Right lobe of liver (tissue), 6 donors: ENCODE results near the gene LEKR1. TPM values are rescaled to one million over a fixed set of nuclear protein-coding genes. Genes with fewer than 3 reads are reported as not detected.
"Not testable (repeated sequence)": the region's sequence is repeated elsewhere in the genome, so short reads cannot be mapped to it uniquely, and the experiment has no call there.

Source experiments
- ATAC-seq, 4 donors: fragments of 200-7000 bp; cut with Tn5 transposase; one replicate each; pipeline ENCODE4 v1.9.1; 2020; ENCODE audit warnings: mild to moderate bottlenecking in 4 of 4, moderate library complexity in 4 of 4
- DNase-seq, 3 donors: peaks; one replicate each; pipeline ENCODE4 v3.0.0-alpha.2; 2020
- H3K27ac ChIP-seq, 3 donors: fragments of 200-600 bp; one replicate each; pipeline ENCODE4 v1.8.0; 2022
- H3K27me3 ChIP-seq, 2 donors: fragments of 200-600 bp; one replicate each; pipeline ENCODE4 v1.8.0; 2022
- H3K36me3 ChIP-seq, 4 donors: fragments of 200-600 bp; sonication (generic) in 1 of 4; one replicate each; pipeline versions ENCODE4 v1.5.1 to v1.8.0; 2017 to 2022; ENCODE audit warnings: control low read depth in 1 of 4
- H3K4me1 ChIP-seq, 4 donors: fragments of 200-600 bp; sonication (generic) in 1 of 4; one replicate each; pipeline versions ENCODE4 v1.5.1 to v1.8.0; 2017 to 2022; ENCODE audit warnings: control low read depth in 1 of 4
- H3K4me3 ChIP-seq, 3 donors: fragments of 200-600 bp; one replicate each; pipeline ENCODE4 v1.8.0; 2022
- H3K9me3 ChIP-seq, 4 donors: fragments of 200-600 bp; sonication (generic) in 1 of 4; one replicate each; pipeline versions ENCODE4 v1.5.1 to v1.8.0; 2017 to 2022; ENCODE audit warnings: control low read depth in 1 of 4
- POLR2A ChIP-seq: fragments of 450-650 bp; IDR thresholded peaks from one replicate; pipeline ENCODE4 v1.6.1; 2017; ENCODE audit warnings: antibody characterized with exemption, mild to moderate bottlenecking
- WGBS: methylation state at CpG from one replicate; pipeline ENCODE4 v1.1.6; 2018; ENCODE audit warnings: low coverage, low lambda C conversion rate; ENCODE audit not compliant: insufficient coverage; ENCODE audit errors: missing lambda C conversion rate; 5-methylcytosine and 5-hydroxymethylcytosine counted together
- intact Hi-C, 2 donors: fragments of 100-400 bp; cut with DNase I; formaldehyde crosslinking; loops; one replicate each; pipeline versions ENCODE4 v1.11.2 to v1.14.1; 2022
- total RNA-seq, 6 experiments: library from RNA; depleted of rRNA in 2 of 6; stranded (reverse); fragments of >200 nt in 2 of 6; fragmentation: NEBNext Ultra II Directional in 3 of 6; extraction: Animal tissue kit (Norgen Biotek cat#: 25700) in 3 of 6; gene quantifications; one replicate each; pipeline versions ENCODE4 v1.1.0 to v1.2.4, GENCODE V29; 2016 to 2023
- TF ChIP-seq, protein P1 (sequence below), 4 donors: fragments of 200-600 bp in 3 of 4; fragments of 450-650 bp in 1 of 4; IDR thresholded peaks; one replicate each; pipeline versions ENCODE4 v1.5.1 to v1.8.0; 2016 to 2022; ENCODE audit warnings: antibody characterized with exemption in 4 of 4, mild to moderate bottlenecking in 2 of 4
- donor health status: DM: no; HTN: yes; CAD: no.
- donor health status: DM: no; HTN: no; CAD: no.
- donor health status: DM: no; HTN: no; CAD: no.
- donor health status: DM: no; HTN: yes; CAD: no.
- donor health status: DM: no; HTN: yes; CAD: no.

Gene LEKR1
- total RNA-seq, 6 experiments from 2014 or later = 0.49 to 1.4 (median 0.74) TPM; not detected in 2

DNA sequence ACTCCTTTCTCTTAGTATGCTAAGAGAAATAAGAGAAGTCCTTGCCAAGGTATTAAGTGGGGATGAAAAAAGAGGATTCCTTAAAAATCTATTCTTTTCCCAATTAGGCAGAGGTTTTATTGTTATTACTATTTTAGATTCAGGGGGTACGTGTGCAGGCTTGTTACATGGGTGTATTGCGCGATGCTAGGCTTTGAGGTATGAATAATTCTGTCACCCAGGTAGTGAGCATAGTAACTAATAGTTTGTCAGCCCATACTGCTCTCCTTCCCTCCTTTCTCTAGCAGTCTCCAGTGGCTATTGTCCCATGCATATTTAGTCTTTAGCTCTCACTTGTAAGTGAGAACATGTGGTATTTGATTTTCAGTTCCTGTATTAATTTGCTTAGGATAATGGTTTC lies 83.9 kb downstream of the LEKR1 start:
- TF ChIP-seq, protein P1, sequence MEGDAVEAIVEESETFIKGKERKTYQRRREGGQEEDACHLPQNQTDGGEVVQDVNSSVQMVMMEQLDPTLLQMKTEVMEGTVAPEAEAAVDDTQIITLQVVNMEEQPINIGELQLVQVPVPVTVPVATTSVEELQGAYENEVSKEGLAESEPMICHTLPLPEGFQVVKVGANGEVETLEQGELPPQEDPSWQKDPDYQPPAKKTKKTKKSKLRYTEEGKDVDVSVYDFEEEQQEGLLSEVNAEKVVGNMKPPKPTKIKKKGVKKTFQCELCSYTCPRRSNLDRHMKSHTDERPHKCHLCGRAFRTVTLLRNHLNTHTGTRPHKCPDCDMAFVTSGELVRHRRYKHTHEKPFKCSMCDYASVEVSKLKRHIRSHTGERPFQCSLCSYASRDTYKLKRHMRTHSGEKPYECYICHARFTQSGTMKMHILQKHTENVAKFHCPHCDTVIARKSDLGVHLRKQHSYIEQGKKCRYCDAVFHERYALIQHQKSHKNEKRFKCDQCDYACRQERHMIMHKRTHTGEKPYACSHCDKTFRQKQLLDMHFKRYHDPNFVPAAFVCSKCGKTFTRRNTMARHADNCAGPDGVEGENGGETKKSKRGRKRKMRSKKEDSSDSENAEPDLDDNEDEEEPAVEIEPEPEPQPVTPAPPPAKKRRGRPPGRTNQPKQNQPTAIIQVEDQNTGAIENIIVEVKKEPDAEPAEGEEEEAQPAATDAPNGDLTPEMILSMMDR (IDR thresholded peaks at IDR 0.05) = no peak
- TF ChIP-seq POLR2A = no peak
- ATAC-seq = no peak
- DNase-seq = no peak
- intact Hi-C loops = no loop called here
- Histone ChIP-seq H3K27ac (no peak overlapping the region), H3K36me3 (no peaks in the 10 kb centered on the region), H3K27me3 (no peaks in the 10 kb centered on the region), H3K9me3 (no peaks in the 10 kb centered on the region), H3K4me1 (no peaks in the 10 kb centered on the region), H3K4me3 (no peak overlapping the region)
- 90% methylated on average over 3 of the region's 3 CpGs for WGBS

GRCh38 chr3:156910831-156911230 lies 84.7 kb downstream of the LEKR1 start:
- H3K4me1 ChIP-seq, DNase-seq, H3K27ac ChIP-seq, H3K4me3 ChIP-seq, H3K36me3 ChIP-seq, intact Hi-C loops, ATAC-seq, H3K9me3 ChIP-seq, H3K27me3 ChIP-seq: not testable (repeated sequence)
- WGBS = 65% methylated on average over 2 of the region's 2 CpGs

GRCh38 chr3:156914300-156914699 lies 88.1 kb downstream of the LEKR1 start:
- 100% methylated on average over 1 of the region's 2 CpGs for WGBS
- H3K36me3 ChIP-seq, DNase-seq, H3K4me1 ChIP-seq, H3K27me3 ChIP-seq, H3K9me3 ChIP-seq, H3K27ac ChIP-seq, H3K4me3 ChIP-seq, intact Hi-C loops, ATAC-seq: not testable (repeated sequence)

- Histone ChIP-seq H3K27ac (no peak overlapping the region), H3K36me3 (no peaks in the 10 kb centered on the region), H3K9me3 (no peaks in the 10 kb centered on the region), H3K4me3 (no peak overlapping the region), H3K27me3 (no peaks in the 10 kb centered on the region), H3K4me1 (no peaks in the 10 kb centered on the region)
- no peak for ATAC-seq
- intact Hi-C loops = no loop called here
- no peak for TF ChIP-seq POLR2A
- TF ChIP-seq, protein P1 (IDR thresholded peaks at IDR 0.05) = no peak
- DNase-seq = no peak
- WGBS = 88% methylated on average over 5 of the region's 5 CpGs
Measured at GRCh38 chr3:156915372-156915771, 89.2 kb downstream of the LEKR1 start.

DNA sequence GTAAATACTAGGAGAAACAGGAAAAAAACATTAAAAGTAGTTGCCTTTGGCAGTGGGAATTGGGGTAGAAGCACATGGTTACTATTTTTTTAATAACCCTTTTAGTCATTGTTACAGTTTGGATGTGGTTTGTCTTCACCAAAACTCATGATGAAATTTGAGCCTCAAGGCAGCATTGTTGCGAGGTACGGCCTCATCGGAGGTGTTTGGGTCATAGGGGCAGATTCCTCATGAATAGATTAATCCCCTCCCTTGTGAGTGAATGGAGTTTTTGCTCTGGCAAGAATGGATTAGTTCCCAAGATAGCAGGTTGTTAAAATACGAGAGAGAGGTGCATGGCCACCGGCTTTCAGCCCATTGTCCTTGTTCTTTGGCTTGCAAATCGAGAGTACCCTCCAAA lies 92.6 kb downstream of the LEKR1 start:
- Histone ChIP-seq H3K4me3 (no peak overlapping the region), H3K4me1 (no peaks in the 10 kb centered on the region), H3K9me3 (no peaks in the 10 kb centered on the region), H3K27me3 (no peaks in the 10 kb centered on the region), H3K27ac (no peak overlapping the region), H3K36me3 (no peaks in the 10 kb centered on the region)
- no peak for TF ChIP-seq POLR2A
- TF ChIP-seq, protein P1 (IDR thresholded peaks at IDR 0.05) = no peak
- DNase-seq = no peak
- intact Hi-C loops = no loop called here
- 71% methylated on average over 6 of the region's 6 CpGs for WGBS
- no peak for ATAC-seq

DNA sequence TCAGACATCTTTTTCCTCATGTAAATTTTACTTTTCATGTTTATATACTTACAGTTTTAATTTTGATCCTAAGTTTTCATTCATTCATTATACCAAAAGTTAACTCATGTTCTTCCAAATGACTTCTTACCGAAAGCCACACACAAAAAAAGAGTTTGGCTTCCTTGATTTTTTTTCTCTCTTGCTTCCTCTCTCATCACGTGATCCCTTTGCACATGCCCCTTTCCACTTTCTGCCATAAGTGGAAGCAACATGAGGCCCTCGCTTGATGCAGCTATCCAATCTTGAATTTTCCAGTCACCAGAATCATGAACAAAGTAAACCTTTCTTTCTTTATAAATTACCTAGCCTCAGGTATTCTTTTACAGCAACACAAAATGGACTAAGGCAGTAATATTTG lies 93.7 kb downstream of the LEKR1 start:
- Histone ChIP-seq H3K27me3 (no peaks in the 10 kb centered on the region), H3K9me3 (no peaks in the 10 kb centered on the region), H3K4me1 (no peaks in the 10 kb centered on the region), H3K27ac (no peak overlapping the region), H3K4me3 (no peak overlapping the region), H3K36me3 (no peaks in the 10 kb centered on the region)
- 69% methylated on average over 3 of the region's 3 CpGs for WGBS
- intact Hi-C loops = no loop called here
- DNase-seq = no peak
- TF ChIP-seq, protein P1 (IDR thresholded peaks at IDR 0.05) = no peak
- no peak for TF ChIP-seq POLR2A
- no peak for ATAC-seq
